Memory B cell (primary cell): ENCODE data around the gene GON4L.
"Not testable (repeated sequence)": the region's sequence is repeated elsewhere in the genome, so short reads cannot be mapped to it uniquely, and the experiment has no call there.

Experiments used
- ATAC-seq: fragments of 150-1000 bp; cut with Tn5 transposase; 2 replicates; pipeline ENCODE4 v1.10.0; 2021; ENCODE audit warnings: low read depth, mild to moderate bottlenecking, moderate library complexity
- DNase-seq, 2 donors: peaks; one replicate each; pipeline ENCODE4 v3.0.0; 2022; ENCODE audit warnings: low spot score in 2 of 2
- H3K27ac Mint-ChIP-seq: one replicate; pipeline ENCODE4 v1.8.0; 2022; ENCODE audit warnings: mild to moderate bottlenecking, moderate library complexity, mixed read lengths
- H3K27me3 Mint-ChIP-seq: one replicate; pipeline ENCODE4 v1.8.0; 2022; ENCODE audit warnings: mixed read lengths
- H3K36me3 Mint-ChIP-seq: one replicate; pipeline ENCODE4 v1.8.0; 2022; ENCODE audit warnings: mild to moderate bottlenecking, mixed read lengths
- H3K4me1 Mint-ChIP-seq: one replicate; pipeline ENCODE4 v1.8.0; 2022; ENCODE audit warnings: mixed read lengths
- H3K4me3 Mint-ChIP-seq: one replicate; pipeline ENCODE4 v1.8.0; 2022; ENCODE audit warnings: mild to moderate bottlenecking, moderate library complexity, mixed read lengths
- H3K9me3 Mint-ChIP-seq: one replicate; pipeline ENCODE4 v1.8.0; 2022; ENCODE audit warnings: mixed read lengths

GON4L gene

DNA sequence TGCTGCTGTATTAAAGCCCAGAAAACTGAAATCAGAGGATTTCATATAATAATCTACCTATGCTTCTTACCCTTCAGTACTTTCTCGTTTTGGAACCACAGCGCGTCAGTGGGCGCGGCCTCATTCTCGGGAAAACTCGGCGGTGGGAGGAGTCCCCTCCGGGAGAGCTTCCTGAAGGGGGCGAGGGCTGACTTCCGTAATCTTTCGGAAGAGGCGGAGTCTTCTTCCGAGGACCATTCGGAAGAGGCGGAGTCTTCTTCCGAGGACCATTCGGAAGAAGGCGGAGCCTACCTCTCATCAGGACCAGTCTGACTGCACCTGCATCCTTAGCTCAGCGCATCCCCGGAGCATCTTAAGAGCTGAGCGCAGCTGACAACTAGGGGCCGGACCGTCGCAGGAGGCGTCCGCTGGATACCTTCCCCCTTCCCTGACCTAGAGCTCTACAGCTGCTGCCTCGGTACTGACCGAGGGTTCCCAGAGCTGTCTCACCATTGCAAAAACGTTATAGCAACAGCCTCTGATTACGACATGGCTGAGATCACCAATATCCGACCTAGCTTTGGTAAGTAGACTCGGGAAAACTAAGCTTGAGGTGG lies 2.3 kb upstream of the GON4L start, which contains the start of gene SYT11:
Gene SYT11, plus strand, starts transcription at position 334 of the 596 bp plus-strand sequence. Its CDS starts 195 bp downstream, at position 529.
- peak within 1 kb of the TSS; percentile 87 for H3K27ac Mint-ChIP-seq
- H3K4me1 Mint-ChIP-seq: peaks cover 15% of the 10 kb centered on the region
- H3K36me3 Mint-ChIP-seq: peaks cover 5% of the 10 kb centered on the region
- peak; percentile 79 for ATAC-seq
- H3K4me3 Mint-ChIP-seq: peak within 1 kb of the TSS; percentile 91
- H3K27me3 Mint-ChIP-seq: peaks cover 12% of the 10 kb centered on the region
- peak; percentile 74 to 81 for DNase-seq
- H3K9me3 Mint-ChIP-seq: no peaks in the 10 kb centered on the region

DNA sequence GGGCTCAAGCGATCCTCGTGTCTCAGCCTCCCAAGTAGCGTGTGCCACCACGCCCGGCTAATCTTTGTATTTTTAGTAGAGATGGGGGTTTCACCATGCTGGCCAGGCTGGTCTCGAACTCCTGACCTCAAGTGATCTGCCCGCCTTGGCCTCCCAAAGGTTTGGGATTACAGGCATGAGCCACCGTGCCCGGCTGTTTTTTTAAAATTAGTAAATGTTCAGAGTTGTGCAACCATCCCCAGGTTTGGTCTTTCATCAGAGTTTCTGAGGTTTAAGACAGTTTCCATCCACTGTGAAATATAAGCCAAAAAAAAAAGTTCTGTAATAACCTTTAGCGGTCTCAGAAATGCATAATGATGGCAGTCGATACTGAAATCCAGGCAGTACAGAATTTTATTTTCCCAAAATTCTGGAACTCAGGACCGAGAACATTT lies 1.8 kb upstream of the GON4L start:
- H3K4me1 Mint-ChIP-seq: peaks cover 15% of the 10 kb centered on the region
- peak overlapping the region; percentile 91 for H3K4me3 Mint-ChIP-seq
- ATAC-seq (no peak), DNase-seq (peak; percentile 15 to 18)
- peak overlapping the region; percentile 87 for H3K27ac Mint-ChIP-seq
- peaks cover 12% of the 10 kb centered on the region for H3K27me3 Mint-ChIP-seq
- peaks cover 5% of the 10 kb centered on the region for H3K36me3 Mint-ChIP-seq
- no peaks in the 10 kb centered on the region for H3K9me3 Mint-ChIP-seq

- Mint-ChIP-seq H3K36me3 (peaks cover 20% of the 10 kb centered on the region), H3K4me1 (peaks cover 21% of the 10 kb centered on the region), H3K9me3 (no peaks in the 10 kb centered on the region), H3K27me3 (peaks cover 5% of the 10 kb centered on the region), H3K27ac (peak overlapping the region; percentile 98), H3K4me3 (peak overlapping the region; percentile 100)
- ATAC-seq: no peak
- DNase-seq: no peak
Observed at GRCh38 chr1:155856257-155856974, 598 bp downstream of the GON4L start.

GRCh38 chr1:155850345-155850744 lies 6.7 kb downstream of the GON4L start:
- peaks cover 17% of the 10 kb centered on the region for H3K4me1 Mint-ChIP-seq

GRCh38 chr1:155847823-155848529 lies 9.0 kb downstream of the GON4L start:
- DNase-seq: no peak
- peaks cover 26% of the 10 kb centered on the region for H3K36me3 Mint-ChIP-seq
- H3K4me1 Mint-ChIP-seq: peaks cover 31% of the 10 kb centered on the region
- peak overlapping the region; percentile 40 for H3K27ac Mint-ChIP-seq
- no peak overlapping the region for H3K4me3 Mint-ChIP-seq
- H3K27me3 Mint-ChIP-seq: no peaks in the 10 kb centered on the region
- no peaks in the 10 kb centered on the region for H3K9me3 Mint-ChIP-seq
- no peak for ATAC-seq

More at GRCh38 chr1:155850345-155850744, 6.7 kb downstream of the GON4L start:
- H3K36me3 Mint-ChIP-seq: peaks cover 29% of the 10 kb centered on the region
- H3K27me3 Mint-ChIP-seq: no peaks in the 10 kb centered on the region
- H3K9me3 Mint-ChIP-seq: no peaks in the 10 kb centered on the region
- no peak overlapping the region for H3K4me3 Mint-ChIP-seq
- no peak for ATAC-seq
- no peak overlapping the region for H3K27ac Mint-ChIP-seq
- DNase-seq: no peak

- DNase-seq (no peak), ATAC-seq (no peak)
- H3K27me3 Mint-ChIP-seq: no peaks in the 10 kb centered on the region
- H3K27ac Mint-ChIP-seq: no peak overlapping the region
- no peak overlapping the region for H3K4me3 Mint-ChIP-seq
- H3K4me1 Mint-ChIP-seq: peaks cover 21% of the 10 kb centered on the region
- peaks cover 12% of the 10 kb centered on the region for H3K36me3 Mint-ChIP-seq
- H3K9me3 Mint-ChIP-seq: no peaks in the 10 kb centered on the region
Observed at GRCh38 chr1:155844860-155845421, 12.1 kb downstream of the GON4L start.

DNA sequence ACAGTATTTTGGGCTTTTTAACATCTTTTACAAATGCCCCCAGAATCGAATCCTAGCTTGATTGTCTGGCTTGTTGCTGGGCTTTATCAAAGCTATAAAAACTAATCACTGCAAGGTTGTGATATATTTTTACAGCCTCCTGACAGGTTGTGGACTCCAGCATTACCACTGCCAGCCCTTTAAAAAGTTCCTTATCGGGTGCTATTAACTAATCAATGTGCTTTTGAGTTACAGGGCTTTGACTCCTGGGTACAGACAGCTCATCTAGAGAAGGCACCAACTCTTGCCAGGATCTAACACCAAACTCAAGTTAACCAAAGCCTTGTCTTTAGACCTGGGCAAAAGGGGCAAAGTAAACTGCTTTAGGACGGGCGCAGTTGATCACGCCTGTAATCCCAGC lies 16.6 kb downstream of the GON4L start:
- ATAC-seq: no peak
- DNase-seq: no peak
- Mint-ChIP-seq H3K9me3 (no peaks in the 10 kb centered on the region), H3K27me3 (no peaks in the 10 kb centered on the region), H3K4me1 (peaks cover 20% of the 10 kb centered on the region), H3K27ac (no peak overlapping the region), H3K4me3 (no peak overlapping the region), H3K36me3 (peaks cover 15% of the 10 kb centered on the region)

DNA sequence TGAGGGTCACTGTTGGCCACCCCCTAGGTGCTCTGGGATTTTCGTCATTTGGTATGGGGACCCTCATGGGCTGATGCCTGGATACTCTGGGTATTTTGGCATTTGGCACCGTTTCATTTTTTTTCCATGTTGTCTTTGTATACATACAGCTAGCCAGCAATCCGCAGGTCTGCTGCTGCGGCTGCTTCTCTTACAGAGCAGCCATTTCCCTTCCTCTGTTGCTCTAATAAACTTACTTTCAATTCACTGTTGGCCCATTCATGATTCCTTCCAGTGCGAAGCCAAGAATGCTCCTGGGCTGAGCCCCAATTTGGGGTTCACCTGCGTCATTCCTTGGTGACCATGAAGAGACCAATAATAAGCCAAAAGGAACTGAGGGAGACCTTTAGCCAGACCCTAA lies 21.5 kb downstream of the GON4L start:
- H3K4me1 Mint-ChIP-seq: peaks cover 16% of the 10 kb centered on the region

DNA sequence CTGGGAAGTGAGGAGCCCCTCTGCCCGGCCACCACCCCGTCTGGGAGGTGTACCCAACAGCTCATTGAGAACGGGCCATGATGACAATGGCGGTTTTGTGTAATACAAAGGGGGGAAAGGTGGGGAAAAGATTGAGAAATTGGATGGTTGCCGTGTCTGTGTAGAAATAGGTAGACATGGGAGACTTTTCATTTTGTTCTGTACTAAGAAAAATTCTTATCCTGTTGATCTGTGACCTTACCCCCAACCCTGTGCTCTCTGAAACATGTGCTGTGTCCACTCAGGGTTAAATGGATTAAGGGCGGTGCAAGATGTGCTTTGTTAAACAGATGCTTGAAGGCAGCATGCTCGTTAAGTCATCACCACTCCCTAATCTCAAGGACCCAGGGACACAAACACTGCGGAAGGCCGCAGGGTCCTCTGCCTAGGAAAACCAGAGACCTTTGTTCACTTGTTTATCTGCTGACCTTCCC lies 22.1 kb downstream of the GON4L start:
- not testable (repeated sequence) for ATAC-seq, DNase-seq, H3K36me3 Mint-ChIP-seq, H3K9me3 Mint-ChIP-seq, H3K4me3 Mint-ChIP-seq, H3K27me3 Mint-ChIP-seq, H3K27ac Mint-ChIP-seq
- H3K4me1 Mint-ChIP-seq: peaks cover 16% of the 10 kb centered on the region

More for the DNA sequence above, 21.5 kb downstream of the GON4L start:
- H3K27ac Mint-ChIP-seq: no peak overlapping the region
- DNase-seq (no peak), ATAC-seq (no peak)
- H3K36me3 Mint-ChIP-seq: peaks cover 8% of the 10 kb centered on the region
- H3K9me3 Mint-ChIP-seq: no peaks in the 10 kb centered on the region
- H3K4me3 Mint-ChIP-seq: no peak overlapping the region
- H3K27me3 Mint-ChIP-seq: no peaks in the 10 kb centered on the region

DNA sequence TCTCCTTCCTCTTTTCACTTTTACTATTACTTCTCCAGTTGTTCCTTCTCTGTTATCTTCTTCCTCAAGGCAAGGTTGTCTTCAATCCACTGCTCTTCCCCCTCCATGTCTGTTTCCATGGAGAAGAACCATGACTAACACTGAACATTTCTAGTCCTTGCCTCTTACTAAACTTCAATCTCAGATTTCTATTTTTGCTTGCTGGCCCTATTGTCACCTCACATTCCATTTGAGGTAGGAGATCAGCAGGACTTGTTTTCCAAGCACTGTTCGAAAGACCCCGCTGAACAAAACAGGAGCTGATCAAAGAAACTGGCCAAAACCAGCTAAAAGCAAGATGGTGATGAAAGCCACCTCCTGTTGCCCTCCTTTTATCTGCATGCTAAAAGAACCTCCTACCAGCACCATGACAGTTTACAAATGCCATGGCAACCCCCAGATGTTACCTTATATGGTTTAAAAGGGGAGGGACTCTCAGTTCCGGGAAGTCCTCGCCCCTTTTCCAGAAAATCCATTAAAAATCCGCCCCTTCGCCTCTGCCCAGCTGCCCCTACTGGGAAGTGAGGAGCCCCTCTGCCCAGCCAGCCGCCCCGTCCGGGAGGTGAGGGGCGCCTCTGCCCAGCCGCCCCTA lies 22.6 kb downstream of the GON4L start:
- no peaks in the 10 kb centered on the region for H3K27me3 Mint-ChIP-seq
- peak overlapping the region; percentile 25 for H3K27ac Mint-ChIP-seq
- H3K4me3 Mint-ChIP-seq: no peak overlapping the region
- H3K4me1 Mint-ChIP-seq: peaks cover 16% of the 10 kb centered on the region
- ATAC-seq (no peak), DNase-seq (no peak)
- H3K36me3 Mint-ChIP-seq: peaks cover 10% of the 10 kb centered on the region
- no peaks in the 10 kb centered on the region for H3K9me3 Mint-ChIP-seq

- Mint-ChIP-seq H3K27ac (peak overlapping the region; percentile 25), H3K4me3 (no peak overlapping the region), H3K4me1 (peaks cover 13% of the 10 kb centered on the region), H3K9me3 (no peaks in the 10 kb centered on the region), H3K27me3 (no peaks in the 10 kb centered on the region), H3K36me3 (peaks cover 10% of the 10 kb centered on the region)
- DNase-seq (no peak), ATAC-seq (no peak)
Observed at GRCh38 chr1:155833665-155834295, 23.2 kb downstream of the GON4L start.

GRCh38 chr1:155831279-155831976 lies 25.6 kb downstream of the GON4L start:
- H3K27ac Mint-ChIP-seq: no peak overlapping the region
- H3K4me3 Mint-ChIP-seq: no peak overlapping the region
- no peak for DNase-seq

DNA sequence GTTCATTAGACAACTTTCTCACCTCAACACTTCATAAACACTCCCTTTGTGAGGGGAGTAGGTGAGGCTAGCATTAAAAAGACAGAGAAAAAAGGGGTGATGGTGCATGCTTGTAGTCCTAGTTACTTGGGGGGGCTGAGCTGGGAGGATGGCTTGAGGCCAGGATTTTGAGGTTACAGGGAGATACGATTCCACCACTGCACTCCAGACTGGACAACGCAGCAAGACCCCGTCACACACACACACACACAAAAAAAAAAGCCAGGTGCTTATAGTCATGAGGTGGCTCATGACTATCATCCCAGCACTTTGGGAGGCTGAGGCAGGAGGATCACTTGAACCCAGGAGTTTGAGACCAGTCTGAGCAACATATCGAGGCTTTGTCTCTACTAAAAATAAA lies 29.6 kb downstream of the GON4L start:
- H3K4me1 Mint-ChIP-seq: no peaks in the 10 kb centered on the region
- H3K9me3 Mint-ChIP-seq: no peaks in the 10 kb centered on the region
- no peak for DNase-seq
- no peak for ATAC-seq
- H3K27me3 Mint-ChIP-seq: no peaks in the 10 kb centered on the region
- H3K4me3 Mint-ChIP-seq: no peak overlapping the region
- no peak overlapping the region for H3K27ac Mint-ChIP-seq
- peaks cover 15% of the 10 kb centered on the region for H3K36me3 Mint-ChIP-seq

More at GRCh38 chr1:155831279-155831976, 25.6 kb downstream of the GON4L start:
- no peaks in the 10 kb centered on the region for H3K27me3 Mint-ChIP-seq
- peaks cover 9% of the 10 kb centered on the region for H3K36me3 Mint-ChIP-seq
- no peaks in the 10 kb centered on the region for H3K9me3 Mint-ChIP-seq
- peaks cover 10% of the 10 kb centered on the region for H3K4me1 Mint-ChIP-seq
- no peak for ATAC-seq
